H1 (cell line): Measurements from ENCODE around the gene ABHD1. TPM values are rescaled to one million over a fixed set of nuclear protein-coding genes. Genes with fewer than 3 reads are reported as not detected.

Experiments
- ASH2L ChIP-seq: fragments of 200-600, 300-600 bp; sonication (generic); IDR thresholded peaks from one replicate; pipeline ENCODE4 v1.7.1; 2017; ENCODE audit warnings: low read length
- BACH1 ChIP-seq: IDR thresholded peaks from 2 replicates; pipeline ENCODE4 v1.6.1; 2012; ENCODE audit warnings: low read length, improper control_type of control experiment
- CEBPB ChIP-seq: IDR thresholded peaks from 2 replicates; pipeline ENCODE4 v1.6.1; 2012; ENCODE audit warnings: low read depth, low read length
- KDM4A ChIP-seq: IDR thresholded peaks from one replicate; pipeline ENCODE4 v1.7.1; 2012; ENCODE audit warnings: low read depth, mild to moderate bottlenecking, moderate library complexity, low read length, inconsistent platforms; ENCODE audit not compliant: severe bottlenecking
- SIRT6 ChIP-seq: IDR thresholded peaks from one replicate; pipeline ENCODE4 v1.7.1; 2012; ENCODE audit warnings: low read length, inconsistent platforms
- SP2 ChIP-seq: IDR thresholded peaks from 2 replicates; pipeline ENCODE4 v1.6.1; 2012; ENCODE audit warnings: mild to moderate bottlenecking, low read length, inconsistent platforms
- TBP ChIP-seq: IDR thresholded peaks from 2 replicates; pipeline ENCODE4 v1.6.1; 2011; ENCODE audit warnings: low read depth, low read length, improper control_type of control experiment
- polyA plus RNA-seq, 7 experiments: library from polyadenylated mRNA; depleted of rRNA in 3 of 7; stranded (reverse) in 5 of 7; unstranded in 2 of 7; fragments of >200 nt in 5 of 7; fragments of 200-250 nt in 2 of 7; gene quantifications; 1 replicate in 5 of 7; 2 replicates in 1 of 7; 4 replicates in 1 of 7; pipeline versions ENCODE4 v1.2.1 to v1.2.3, GENCODE V29; 2011 to 2013; ENCODE audit warnings: missing spikeins in 2 of 7, mixed read lengths in 2 of 7
- total RNA-seq: library from RNA; stranded (reverse); fragmentation: NEBNext Ultra II Directional; extraction: Animal tissue kit (Norgen Biotek cat#: 25700); gene quantifications from 2 replicates; pipeline ENCODE4 v1.2.1, GENCODE V29; 2021
- TF ChIP-seq, protein P1 (sequence below): fragments of 300-600 bp; sonication (generic); IDR thresholded peaks from 2 replicates; pipeline ENCODE4 v1.7.1; 2012; ENCODE audit warnings: low read length, moderate library complexity, mild to moderate bottlenecking, inconsistent platforms; ENCODE audit not compliant: insufficient replicate concordance
- TF ChIP-seq, protein P2 (sequence below): IDR thresholded peaks from 2 replicates; pipeline ENCODE4 v1.6.1; 2012; ENCODE audit warnings: inconsistent platforms
- TF ChIP-seq, protein P3 (sequence below): IDR thresholded peaks from 2 replicates; pipeline ENCODE4 v1.6.1; 2011; ENCODE audit warnings: low read depth, mild to moderate bottlenecking, low read length; ENCODE audit not compliant: insufficient read depth

ABHD1 gene
- total and polyA plus RNA-seq, 2 of the 8 experiments (the other 6 are each of a cell fraction or from before 2014, with no cell fraction given), result 0.20 to 1.1 TPM

DNA sequence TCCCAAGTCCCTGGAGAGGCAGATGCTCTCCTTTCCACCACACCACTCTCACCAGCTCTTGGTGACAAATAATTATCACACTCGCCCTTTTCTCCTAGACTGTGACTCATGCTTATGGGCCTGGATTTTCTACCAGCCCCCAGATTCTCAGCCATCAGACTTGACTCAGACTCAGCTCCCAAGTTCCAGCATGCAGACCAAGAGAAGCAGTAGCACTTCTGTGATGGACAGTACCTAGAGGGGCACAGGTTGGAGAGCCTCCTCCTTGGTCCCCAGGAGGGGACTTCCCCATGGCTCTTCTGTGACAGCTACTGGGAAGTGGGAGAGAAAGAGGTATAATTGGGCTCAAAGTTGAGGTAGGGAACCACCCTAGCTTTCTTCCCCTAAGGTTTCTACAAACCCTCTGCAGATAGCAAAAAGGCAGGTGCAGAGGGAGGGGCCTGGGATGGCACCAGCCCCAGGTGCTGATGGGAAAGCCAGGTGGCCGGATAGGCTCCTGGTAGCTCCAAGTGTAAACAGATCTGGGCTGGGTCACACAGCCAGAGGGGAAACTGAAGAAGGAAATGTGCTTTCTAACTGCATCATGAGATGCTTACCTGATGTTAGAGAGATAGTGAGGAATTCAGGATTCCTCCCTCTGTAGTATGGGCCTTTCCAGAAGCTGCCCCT lies 29.3 kb downstream of the ABHD1 start (continued):
- TF ChIP-seq, protein P1, sequence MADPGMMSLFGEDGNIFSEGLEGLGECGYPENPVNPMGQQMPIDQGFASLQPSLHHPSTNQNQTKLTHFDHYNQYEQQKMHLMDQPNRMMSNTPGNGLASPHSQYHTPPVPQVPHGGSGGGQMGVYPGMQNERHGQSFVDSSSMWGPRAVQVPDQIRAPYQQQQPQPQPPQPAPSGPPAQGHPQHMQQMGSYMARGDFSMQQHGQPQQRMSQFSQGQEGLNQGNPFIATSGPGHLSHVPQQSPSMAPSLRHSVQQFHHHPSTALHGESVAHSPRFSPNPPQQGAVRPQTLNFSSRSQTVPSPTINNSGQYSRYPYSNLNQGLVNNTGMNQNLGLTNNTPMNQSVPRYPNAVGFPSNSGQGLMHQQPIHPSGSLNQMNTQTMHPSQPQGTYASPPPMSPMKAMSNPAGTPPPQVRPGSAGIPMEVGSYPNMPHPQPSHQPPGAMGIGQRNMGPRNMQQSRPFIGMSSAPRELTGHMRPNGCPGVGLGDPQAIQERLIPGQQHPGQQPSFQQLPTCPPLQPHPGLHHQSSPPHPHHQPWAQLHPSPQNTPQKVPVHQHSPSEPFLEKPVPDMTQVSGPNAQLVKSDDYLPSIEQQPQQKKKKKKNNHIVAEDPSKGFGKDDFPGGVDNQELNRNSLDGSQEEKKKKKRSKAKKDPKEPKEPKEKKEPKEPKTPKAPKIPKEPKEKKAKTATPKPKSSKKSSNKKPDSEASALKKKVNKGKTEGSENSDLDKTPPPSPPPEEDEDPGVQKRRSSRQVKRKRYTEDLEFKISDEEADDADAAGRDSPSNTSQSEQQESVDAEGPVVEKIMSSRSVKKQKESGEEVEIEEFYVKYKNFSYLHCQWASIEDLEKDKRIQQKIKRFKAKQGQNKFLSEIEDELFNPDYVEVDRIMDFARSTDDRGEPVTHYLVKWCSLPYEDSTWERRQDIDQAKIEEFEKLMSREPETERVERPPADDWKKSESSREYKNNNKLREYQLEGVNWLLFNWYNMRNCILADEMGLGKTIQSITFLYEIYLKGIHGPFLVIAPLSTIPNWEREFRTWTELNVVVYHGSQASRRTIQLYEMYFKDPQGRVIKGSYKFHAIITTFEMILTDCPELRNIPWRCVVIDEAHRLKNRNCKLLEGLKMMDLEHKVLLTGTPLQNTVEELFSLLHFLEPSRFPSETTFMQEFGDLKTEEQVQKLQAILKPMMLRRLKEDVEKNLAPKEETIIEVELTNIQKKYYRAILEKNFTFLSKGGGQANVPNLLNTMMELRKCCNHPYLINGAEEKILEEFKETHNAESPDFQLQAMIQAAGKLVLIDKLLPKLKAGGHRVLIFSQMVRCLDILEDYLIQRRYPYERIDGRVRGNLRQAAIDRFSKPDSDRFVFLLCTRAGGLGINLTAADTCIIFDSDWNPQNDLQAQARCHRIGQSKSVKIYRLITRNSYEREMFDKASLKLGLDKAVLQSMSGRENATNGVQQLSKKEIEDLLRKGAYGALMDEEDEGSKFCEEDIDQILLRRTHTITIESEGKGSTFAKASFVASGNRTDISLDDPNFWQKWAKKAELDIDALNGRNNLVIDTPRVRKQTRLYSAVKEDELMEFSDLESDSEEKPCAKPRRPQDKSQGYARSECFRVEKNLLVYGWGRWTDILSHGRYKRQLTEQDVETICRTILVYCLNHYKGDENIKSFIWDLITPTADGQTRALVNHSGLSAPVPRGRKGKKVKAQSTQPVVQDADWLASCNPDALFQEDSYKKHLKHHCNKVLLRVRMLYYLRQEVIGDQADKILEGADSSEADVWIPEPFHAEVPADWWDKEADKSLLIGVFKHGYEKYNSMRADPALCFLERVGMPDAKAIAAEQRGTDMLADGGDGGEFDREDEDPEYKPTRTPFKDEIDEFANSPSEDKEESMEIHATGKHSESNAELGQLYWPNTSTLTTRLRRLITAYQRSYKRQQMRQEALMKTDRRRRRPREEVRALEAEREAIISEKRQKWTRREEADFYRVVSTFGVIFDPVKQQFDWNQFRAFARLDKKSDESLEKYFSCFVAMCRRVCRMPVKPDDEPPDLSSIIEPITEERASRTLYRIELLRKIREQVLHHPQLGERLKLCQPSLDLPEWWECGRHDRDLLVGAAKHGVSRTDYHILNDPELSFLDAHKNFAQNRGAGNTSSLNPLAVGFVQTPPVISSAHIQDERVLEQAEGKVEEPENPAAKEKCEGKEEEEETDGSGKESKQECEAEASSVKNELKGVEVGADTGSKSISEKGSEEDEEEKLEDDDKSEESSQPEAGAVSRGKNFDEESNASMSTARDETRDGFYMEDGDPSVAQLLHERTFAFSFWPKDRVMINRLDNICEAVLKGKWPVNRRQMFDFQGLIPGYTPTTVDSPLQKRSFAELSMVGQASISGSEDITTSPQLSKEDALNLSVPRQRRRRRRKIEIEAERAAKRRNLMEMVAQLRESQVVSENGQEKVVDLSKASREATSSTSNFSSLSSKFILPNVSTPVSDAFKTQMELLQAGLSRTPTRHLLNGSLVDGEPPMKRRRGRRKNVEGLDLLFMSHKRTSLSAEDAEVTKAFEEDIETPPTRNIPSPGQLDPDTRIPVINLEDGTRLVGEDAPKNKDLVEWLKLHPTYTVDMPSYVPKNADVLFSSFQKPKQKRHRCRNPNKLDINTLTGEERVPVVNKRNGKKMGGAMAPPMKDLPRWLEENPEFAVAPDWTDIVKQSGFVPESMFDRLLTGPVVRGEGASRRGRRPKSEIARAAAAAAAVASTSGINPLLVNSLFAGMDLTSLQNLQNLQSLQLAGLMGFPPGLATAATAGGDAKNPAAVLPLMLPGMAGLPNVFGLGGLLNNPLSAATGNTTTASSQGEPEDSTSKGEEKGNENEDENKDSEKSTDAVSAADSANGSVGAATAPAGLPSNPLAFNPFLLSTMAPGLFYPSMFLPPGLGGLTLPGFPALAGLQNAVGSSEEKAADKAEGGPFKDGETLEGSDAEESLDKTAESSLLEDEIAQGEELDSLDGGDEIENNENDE, result no peak
- TF ChIP-seq ASH2L (no peak), BACH1 (no peak), TBP (no peak), CEBPB (no peak), SP2 (no peak), KDM4A (no peak), SIRT6 (no peak)
- TF ChIP-seq, protein P2, sequence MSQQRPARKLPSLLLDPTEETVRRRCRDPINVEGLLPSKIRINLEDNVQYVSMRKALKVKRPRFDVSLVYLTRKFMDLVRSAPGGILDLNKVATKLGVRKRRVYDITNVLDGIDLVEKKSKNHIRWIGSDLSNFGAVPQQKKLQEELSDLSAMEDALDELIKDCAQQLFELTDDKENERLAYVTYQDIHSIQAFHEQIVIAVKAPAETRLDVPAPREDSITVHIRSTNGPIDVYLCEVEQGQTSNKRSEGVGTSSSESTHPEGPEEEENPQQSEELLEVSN, result no peak
- TF ChIP-seq, protein P3, sequence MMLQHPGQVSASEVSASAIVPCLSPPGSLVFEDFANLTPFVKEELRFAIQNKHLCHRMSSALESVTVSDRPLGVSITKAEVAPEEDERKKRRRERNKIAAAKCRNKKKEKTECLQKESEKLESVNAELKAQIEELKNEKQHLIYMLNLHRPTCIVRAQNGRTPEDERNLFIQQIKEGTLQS, result no peak
